GM23338 (cell line): Measurements from ENCODE around the gene SLC35D3. TPM values are rescaled to one million over a fixed set of nuclear protein-coding genes. Genes with fewer than 3 reads are reported as not detected.

Experiments used
- ATAC-seq: fragments of 200-7000 bp; cut with Tn5 transposase; 3 replicates; pipeline ENCODE4 v1.9.1; 2020
- DNase-seq: peaks from one replicate; pipeline ENCODE4 v3.0.0-alpha.2; 2015; ENCODE audit warnings: low spot score
- H2AFZ ChIP-seq: fragments of 200-600 bp; sonication (generic); 2 replicates; pipeline ENCODE4 v1.8.0; 2016; ENCODE audit warnings: antibody characterized with exemption, mild to moderate bottlenecking, moderate library complexity
- H3F3A ChIP-seq: fragments of 200-600 bp; sonication (generic); replicated peaks from 2 replicates; pipeline ENCODE4 v1.8.0; 2017; ENCODE audit warnings: antibody characterized with exemption, mixed run types, low read depth
- H3K27ac ChIP-seq: fragments of 200-600 bp; sonication (generic); 2 replicates; pipeline ENCODE4 v1.6.1; 2016; ENCODE audit warnings: low read depth
- H3K27me3 ChIP-seq: fragments of 200-600 bp; sonication (generic); 2 replicates; pipeline ENCODE4 v1.8.0; 2016; ENCODE audit warnings: mild to moderate bottlenecking, mixed run types, moderate library complexity; ENCODE audit not compliant: insufficient read depth
- H3K36me3 ChIP-seq: fragments of 200-600 bp; sonication (generic); 2 replicates; pipeline ENCODE4 v1.8.0; 2016; ENCODE audit warnings: mild to moderate bottlenecking; ENCODE audit not compliant: insufficient read depth
- H3K4me1 ChIP-seq: fragments of 200-600 bp; sonication (generic); 2 replicates; pipeline ENCODE4 v1.8.0; 2016; ENCODE audit warnings: mild to moderate bottlenecking, moderate library complexity; ENCODE audit not compliant: insufficient read depth
- H3K4me2 ChIP-seq: fragments of 200-600 bp; sonication (generic); 2 replicates; pipeline ENCODE4 v1.7.1; 2017; ENCODE audit warnings: mixed run types
- H3K4me3 ChIP-seq: fragments of 200-600 bp; sonication (generic); 2 replicates; pipeline ENCODE4 v1.6.1; 2016; ENCODE audit warnings: mixed run types
- H3K79me2 ChIP-seq: fragments of 200-600 bp; sonication (generic); replicated peaks from 2 replicates; pipeline ENCODE4 v1.8.0; 2017; ENCODE audit warnings: mild to moderate bottlenecking; ENCODE audit not compliant: insufficient read depth
- H3K9me2 ChIP-seq: fragments of 200-600 bp; sonication (generic); 2 replicates; pipeline ENCODE4 v1.8.0; 2017; ENCODE audit not compliant: insufficient read depth
- H4K20me1 ChIP-seq: fragments of 200-600 bp; sonication (generic); replicated peaks from 2 replicates; pipeline ENCODE4 v1.8.0; 2017; ENCODE audit warnings: mild to moderate bottlenecking; ENCODE audit not compliant: insufficient read depth
- H3K27ac Mint-ChIP-seq: 2 replicates; pipeline ENCODE4 v1.8.0; 2020; ENCODE audit warnings: inconsistent platforms, mild to moderate bottlenecking, moderate library complexity, mixed read lengths
- H3K27me3 Mint-ChIP-seq: 3 replicates; pipeline ENCODE4 v1.8.0; 2022; ENCODE audit warnings: low read depth, mild to moderate bottlenecking, moderate library complexity, mixed read lengths, inconsistent platforms; ENCODE audit not compliant: insufficient read depth, poor library complexity
- H3K36me3 Mint-ChIP-seq: 3 replicates; pipeline ENCODE4 v1.8.0; 2021; ENCODE audit warnings: low read depth, mild to moderate bottlenecking, inconsistent platforms, moderate library complexity, mixed read lengths
- H3K4me1 Mint-ChIP-seq: 3 replicates; pipeline ENCODE4 v1.8.0; 2020; ENCODE audit warnings: mild to moderate bottlenecking, inconsistent platforms, mixed read lengths
- H3K4me3 Mint-ChIP-seq: 3 replicates; pipeline ENCODE4 v1.8.0; 2021; ENCODE audit warnings: moderate library complexity, mild to moderate bottlenecking, inconsistent platforms, mixed read lengths
- H3K9me3 Mint-ChIP-seq: 3 replicates; pipeline ENCODE4 v1.8.0; 2020; ENCODE audit warnings: moderate library complexity, mild to moderate bottlenecking, inconsistent platforms, mixed read lengths
- CREB1 ChIP-seq: fragments of 250-450 bp; sonication (Bioruptor Pico); IDR thresholded peaks from 2 replicates; pipeline ENCODE4 v1.5.0; 2020; ENCODE audit warnings: low read depth, mild to moderate bottlenecking, moderate library complexity
- CTCF ChIP-seq, 2 experiments: fragments of 200-600 bp in 1 of 2; sonication (generic) in 1 of 2; conservative IDR thresholded peaks; 2 replicates each; pipeline versions ENCODE4 v1.5.1 to v1.6.1; 2016 to 2017; ENCODE audit warnings: antibody characterized with exemption in 2 of 2, low read depth in 2 of 2, mild to moderate bottlenecking in 2 of 2, moderate library complexity in 1 of 2
- ETS1 ChIP-seq: IDR thresholded peaks from 2 replicates; pipeline ENCODE4 v1.6.1; 2016; ENCODE audit warnings: antibody characterized with exemption
- EZH2 ChIP-seq: fragments of 200-600 bp; sonication (generic); IDR thresholded peaks from one replicate; pipeline ENCODE4 v1.8.0; 2017; ENCODE audit warnings: antibody characterized with exemption, mild to moderate bottlenecking, low read depth; ENCODE audit not compliant: unreplicated experiment
- EZH2phosphoT487 ChIP-seq: fragments of 200-600 bp; sonication (generic); IDR thresholded peaks from one replicate; pipeline ENCODE4 v1.8.1; 2018; ENCODE audit warnings: antibody characterized with exemption; ENCODE audit not compliant: unreplicated experiment
- JUNB ChIP-seq: IDR thresholded peaks from one replicate; pipeline ENCODE4 v1.6.1; 2016; ENCODE audit warnings: antibody characterized with exemption; ENCODE audit not compliant: unreplicated experiment
- NANOG ChIP-seq: IDR thresholded peaks from 2 replicates; pipeline ENCODE4 v1.6.1; 2016; ENCODE audit warnings: antibody characterized with exemption, borderline replicate concordance
- POLR2AphosphoS5 ChIP-seq: IDR thresholded peaks from 2 replicates; pipeline ENCODE4 v1.6.1; 2016; ENCODE audit warnings: antibody characterized with exemption, low read depth
- STAT1 ChIP-seq: IDR thresholded peaks from one replicate; pipeline ENCODE4 v1.6.1; 2016; ENCODE audit warnings: antibody characterized with exemption; ENCODE audit not compliant: unreplicated experiment
- ZNF114 ChIP-seq: fragments of 250-450 bp; sonication (Bioruptor Pico); IDR thresholded peaks from 2 replicates; pipeline ENCODE4 v1.5.0; 2020; ENCODE audit warnings: mild to moderate bottlenecking, moderate library complexity
- ZNF331 ChIP-seq: fragments of 250-450 bp; sonication (Bioruptor Pico); IDR thresholded peaks from 2 replicates; pipeline ENCODE4 v1.5.0; 2020; ENCODE audit warnings: low read depth, mild to moderate bottlenecking, moderate library complexity
- ZNF462 ChIP-seq: fragments of 250-450 bp; sonication (Bioruptor Pico); IDR thresholded peaks from 2 replicates; pipeline ENCODE4 v1.5.0; 2020; ENCODE audit warnings: mild to moderate bottlenecking, moderate library complexity
- polyA plus RNA-seq: library from polyadenylated mRNA; unstranded; fragments of >200 nt; fragmentation: Nextera tagmentation; extraction: Ambion mirVana; gene quantifications from 2 replicates; pipeline ENCODE4 v1.2.1, GENCODE V29; 2016
- total RNA-seq: library from RNA; depleted of rRNA; stranded (reverse); fragments of >200 nt; shearing (Covaris generic); gene quantifications from 2 replicates; pipeline ENCODE4 v1.2.3, GENCODE V29; 2014
- TF ChIP-seq, protein P1 (sequence below): IDR thresholded peaks from one replicate; pipeline ENCODE4 v1.6.1; 2018; ENCODE audit warnings: antibody characterized with exemption; ENCODE audit not compliant: unreplicated experiment

Gene SLC35D3
- total and polyA plus RNA-seq, 2 experiments from 2014 or later, result 0.59 to 1.6 TPM

DNA sequence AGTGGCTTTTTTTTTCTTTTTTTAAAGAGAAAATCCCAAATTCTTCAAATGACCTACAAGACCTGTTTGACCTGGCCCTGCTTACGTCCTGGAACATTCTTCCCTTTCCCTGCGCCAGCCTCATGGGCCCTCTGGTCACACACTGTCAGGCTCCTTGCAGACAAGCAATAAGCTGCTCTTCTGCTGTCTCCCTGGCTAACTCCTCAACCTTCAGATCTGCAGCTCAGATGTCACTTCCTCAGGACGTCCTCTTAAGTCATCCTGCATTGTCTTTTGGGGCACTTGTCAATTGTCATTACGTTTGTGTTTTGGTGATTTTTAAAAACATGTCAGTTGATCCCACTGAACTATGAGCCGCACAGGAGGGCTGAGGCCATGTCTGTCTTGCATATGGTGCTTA, 28.9 kb upstream of the SLC35D3 start:
- Mint-ChIP-seq H3K27me3 (peaks cover 3% of the 10 kb centered on the region), H3K4me3 (no peak overlapping the region), H3K4me1 (no peaks in the 10 kb centered on the region), H3K36me3 (no peaks in the 10 kb centered on the region), H3K27ac (no peak overlapping the region), H3K9me3 (no peaks in the 10 kb centered on the region)
- H3K9me2 ChIP-seq, result no peaks in the 10 kb centered on the region
- H4K20me1 ChIP-seq, result peaks cover 2% of the 10 kb centered on the region; the same call in 1 of the 2 replicates
- no peak overlapping the region for H3K4me2 ChIP-seq
- ATAC-seq (no peak), DNase-seq (no peak)
- H3K4me1 ChIP-seq, result no peaks in the 10 kb centered on the region
- no peaks in the 10 kb centered on the region for H3F3A ChIP-seq
- H3K79me2 ChIP-seq, result no peaks in the 10 kb centered on the region
- H3K27me3 ChIP-seq, result no peaks in the 10 kb centered on the region
- no peaks in the 10 kb centered on the region for H3K36me3 ChIP-seq
- no peak overlapping the region for H3K4me3 ChIP-seq
- H3K27ac ChIP-seq, result no peak overlapping the region
- no peak for TF ChIP-seq ETS1
- no peak for TF ChIP-seq EZH2phosphoT487
- no peak for TF ChIP-seq ZNF462
- no peak for TF ChIP-seq NANOG
- TF ChIP-seq STAT1, result no peak
- no peak for TF ChIP-seq CREB1 (CRISPR knock-in tag)
- TF ChIP-seq JUNB, result no peak
- TF ChIP-seq, protein P1, sequence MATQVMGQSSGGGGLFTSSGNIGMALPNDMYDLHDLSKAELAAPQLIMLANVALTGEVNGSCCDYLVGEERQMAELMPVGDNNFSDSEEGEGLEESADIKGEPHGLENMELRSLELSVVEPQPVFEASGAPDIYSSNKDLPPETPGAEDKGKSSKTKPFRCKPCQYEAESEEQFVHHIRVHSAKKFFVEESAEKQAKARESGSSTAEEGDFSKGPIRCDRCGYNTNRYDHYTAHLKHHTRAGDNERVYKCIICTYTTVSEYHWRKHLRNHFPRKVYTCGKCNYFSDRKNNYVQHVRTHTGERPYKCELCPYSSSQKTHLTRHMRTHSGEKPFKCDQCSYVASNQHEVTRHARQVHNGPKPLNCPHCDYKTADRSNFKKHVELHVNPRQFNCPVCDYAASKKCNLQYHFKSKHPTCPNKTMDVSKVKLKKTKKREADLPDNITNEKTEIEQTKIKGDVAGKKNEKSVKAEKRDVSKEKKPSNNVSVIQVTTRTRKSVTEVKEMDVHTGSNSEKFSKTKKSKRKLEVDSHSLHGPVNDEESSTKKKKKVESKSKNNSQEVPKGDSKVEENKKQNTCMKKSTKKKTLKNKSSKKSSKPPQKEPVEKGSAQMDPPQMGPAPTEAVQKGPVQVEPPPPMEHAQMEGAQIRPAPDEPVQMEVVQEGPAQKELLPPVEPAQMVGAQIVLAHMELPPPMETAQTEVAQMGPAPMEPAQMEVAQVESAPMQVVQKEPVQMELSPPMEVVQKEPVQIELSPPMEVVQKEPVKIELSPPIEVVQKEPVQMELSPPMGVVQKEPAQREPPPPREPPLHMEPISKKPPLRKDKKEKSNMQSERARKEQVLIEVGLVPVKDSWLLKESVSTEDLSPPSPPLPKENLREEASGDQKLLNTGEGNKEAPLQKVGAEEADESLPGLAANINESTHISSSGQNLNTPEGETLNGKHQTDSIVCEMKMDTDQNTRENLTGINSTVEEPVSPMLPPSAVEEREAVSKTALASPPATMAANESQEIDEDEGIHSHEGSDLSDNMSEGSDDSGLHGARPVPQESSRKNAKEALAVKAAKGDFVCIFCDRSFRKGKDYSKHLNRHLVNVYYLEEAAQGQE, result no peak
- no peak for TF ChIP-seq ZNF114 (CRISPR knock-in tag)
- no peak for TF ChIP-seq CTCF (conservative IDR thresholded peaks at IDR 0.05; ENCODE audit: low read depth in 2 of 2)
- no peak for TF ChIP-seq POLR2AphosphoS5
- TF ChIP-seq EZH2, result no peak
- TF ChIP-seq ZNF331, result no peak
- H2AFZ ChIP-seq, result no peak overlapping the region
